Mesothelial cell of epicardium (in vitro differentiated cells): Measurements from ENCODE around the gene IL1R1. TPM values are rescaled to one million over a fixed set of nuclear protein-coding genes. Genes with fewer than 3 reads are reported as not detected.

ENCODE experiments used
- DNase-seq, 2 experiments: peaks; one replicate each; pipeline ENCODE4 v3.0.0; 2021; ENCODE audit warnings: low spot score in 2 of 2; ENCODE audit not compliant: unreplicated experiment in 2 of 2
- H3K27ac Mint-ChIP-seq: 2 replicates; pipeline ENCODE4 v1.8.0; 2021; ENCODE audit warnings: mixed read lengths
- H3K27me3 Mint-ChIP-seq: 2 replicates; pipeline ENCODE4 v1.8.0; 2021; ENCODE audit warnings: low read depth, mixed read lengths
- H3K36me3 Mint-ChIP-seq: 2 replicates; pipeline ENCODE4 v1.8.0; 2021; ENCODE audit warnings: mixed read lengths
- H3K4me1 Mint-ChIP-seq: 2 replicates; pipeline ENCODE4 v1.8.0; 2021; ENCODE audit warnings: mixed read lengths
- H3K4me3 Mint-ChIP-seq: 2 replicates; pipeline ENCODE4 v1.8.0; 2021; ENCODE audit warnings: mild to moderate bottlenecking, moderate library complexity, mixed read lengths
- H3K9me3 Mint-ChIP-seq: 2 replicates; pipeline ENCODE4 v1.8.0; 2021; ENCODE audit warnings: mixed read lengths
- total RNA-seq: library from RNA; stranded (reverse); gene quantifications from 3 replicates; pipeline ENCODE4 v1.2.1, GENCODE V29; 2021
- TF ChIP-seq, protein P1 (sequence below): fragments of 200-600 bp; sonication (generic); IDR thresholded peaks from one replicate; pipeline ENCODE4 v1.5.0; 2021; ENCODE audit warnings: antibody characterized with exemption; ENCODE audit not compliant: unreplicated experiment

The IL1R1 gene
- total RNA-seq, 1 donor from 2014 or later, result 13.3 TPM

GRCh38 chr2:102184568-102184967 lies 42.0 kb downstream of the IL1R1 start:
- no peak for DNase-seq
- Mint-ChIP-seq H3K27me3 (peaks cover 35% of the 10 kb centered on the region), H3K27ac (no peak overlapping the region), H3K9me3 (no peaks in the 10 kb centered on the region), H3K4me3 (no peak overlapping the region), H3K36me3 (no peaks in the 10 kb centered on the region), H3K4me1 (peaks cover 19% of the 10 kb centered on the region)
- TF ChIP-seq, protein P1, sequence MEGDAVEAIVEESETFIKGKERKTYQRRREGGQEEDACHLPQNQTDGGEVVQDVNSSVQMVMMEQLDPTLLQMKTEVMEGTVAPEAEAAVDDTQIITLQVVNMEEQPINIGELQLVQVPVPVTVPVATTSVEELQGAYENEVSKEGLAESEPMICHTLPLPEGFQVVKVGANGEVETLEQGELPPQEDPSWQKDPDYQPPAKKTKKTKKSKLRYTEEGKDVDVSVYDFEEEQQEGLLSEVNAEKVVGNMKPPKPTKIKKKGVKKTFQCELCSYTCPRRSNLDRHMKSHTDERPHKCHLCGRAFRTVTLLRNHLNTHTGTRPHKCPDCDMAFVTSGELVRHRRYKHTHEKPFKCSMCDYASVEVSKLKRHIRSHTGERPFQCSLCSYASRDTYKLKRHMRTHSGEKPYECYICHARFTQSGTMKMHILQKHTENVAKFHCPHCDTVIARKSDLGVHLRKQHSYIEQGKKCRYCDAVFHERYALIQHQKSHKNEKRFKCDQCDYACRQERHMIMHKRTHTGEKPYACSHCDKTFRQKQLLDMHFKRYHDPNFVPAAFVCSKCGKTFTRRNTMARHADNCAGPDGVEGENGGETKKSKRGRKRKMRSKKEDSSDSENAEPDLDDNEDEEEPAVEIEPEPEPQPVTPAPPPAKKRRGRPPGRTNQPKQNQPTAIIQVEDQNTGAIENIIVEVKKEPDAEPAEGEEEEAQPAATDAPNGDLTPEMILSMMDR, result no peak

DNA sequence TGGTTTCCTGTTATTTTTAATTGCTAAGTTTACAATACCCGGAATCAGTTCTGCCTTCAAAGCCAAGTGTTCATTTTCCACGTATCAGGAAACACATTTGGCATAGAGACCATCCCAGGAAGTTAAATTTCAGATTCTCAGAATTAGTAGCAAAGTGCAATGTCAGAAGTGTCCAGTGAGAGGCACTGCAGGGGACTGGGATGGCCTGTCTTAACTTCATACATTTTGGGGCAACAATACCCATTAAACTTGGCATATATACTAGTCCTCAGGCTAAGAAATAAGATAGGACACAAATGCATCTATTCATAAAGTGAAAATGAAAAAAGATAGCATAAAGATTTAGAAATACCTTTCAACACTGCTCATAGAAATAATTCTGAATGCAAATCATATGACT lies 42.8 kb downstream of the IL1R1 start:
- TF ChIP-seq, protein P1, result peak; percentile 27
- Mint-ChIP-seq H3K4me3 (no peak overlapping the region), H3K4me1 (peaks cover 19% of the 10 kb centered on the region), H3K27me3 (peaks cover 35% of the 10 kb centered on the region), H3K9me3 (no peaks in the 10 kb centered on the region), H3K36me3 (no peaks in the 10 kb centered on the region), H3K27ac (no peak overlapping the region)
- DNase-seq, result no peak

- TF ChIP-seq, protein P1, result no peak
- H3K36me3 Mint-ChIP-seq, result no peaks in the 10 kb centered on the region
- no peak for DNase-seq
Observed at GRCh38 chr2:102186791-102187495, 44.4 kb downstream of the IL1R1 start, which contains the start of gene IL1RL2. IL1RL2 (plus strand) TSS chr2:102187023; CDS start chr2:102187868, 845 bp downstream.

GRCh38 chr2:102187496-102188150 lies 45.1 kb downstream of the IL1R1 start:
- H3K27ac Mint-ChIP-seq, result no peak overlapping the region
- H3K27me3 Mint-ChIP-seq, result peaks cover 35% of the 10 kb centered on the region

More at GRCh38 chr2:102186791-102187495, 44.4 kb downstream of the IL1R1 start, which contains the start of gene IL1RL2:
- H3K4me1 Mint-ChIP-seq, result peaks cover 4% of the 10 kb centered on the region
- H3K27ac Mint-ChIP-seq, result no peak within 1 kb of the TSS
- peak within 1 kb of the TSS; percentile 73 for H3K4me3 Mint-ChIP-seq
- peaks cover 35% of the 10 kb centered on the region for H3K27me3 Mint-ChIP-seq
- H3K9me3 Mint-ChIP-seq, result no peaks in the 10 kb centered on the region

GRCh38 chr2:102190430-102191107 lies 48.0 kb downstream of the IL1R1 start:
- TF ChIP-seq, protein P1, result no peak
- H3K9me3 Mint-ChIP-seq, result no peaks in the 10 kb centered on the region
- no peak for DNase-seq

More at GRCh38 chr2:102187496-102188150, 45.1 kb downstream of the IL1R1 start:
- TF ChIP-seq, protein P1, result no peak
- Mint-ChIP-seq H3K36me3 (no peaks in the 10 kb centered on the region), H3K4me3 (peak overlapping the region; percentile 73), H3K4me1 (peaks cover 4% of the 10 kb centered on the region), H3K9me3 (no peaks in the 10 kb centered on the region)
- DNase-seq, result no peak

More at GRCh38 chr2:102190430-102191107, 48.0 kb downstream of the IL1R1 start:
- Mint-ChIP-seq H3K27me3 (peaks cover 23% of the 10 kb centered on the region), H3K36me3 (no peaks in the 10 kb centered on the region), H3K4me3 (no peak overlapping the region), H3K4me1 (peaks cover 4% of the 10 kb centered on the region), H3K27ac (no peak overlapping the region)
